ENCODE results near the gene PLCL1. TPM values are rescaled to one million over a fixed set of nuclear protein-coding genes. Genes with fewer than 3 reads are reported as not detected.

The PLCL1 gene
- total RNA-seq, 4 donors from 2014 or later = 6.6 to 10.8 (median 8.3) TPM

- no peak for TF ChIP-seq CTCF (IDR thresholded peaks at IDR 0.05; ENCODE audit: low read depth)
Measured at GRCh38 chr2:197784956-197785941, 19.1 kb upstream of the PLCL1 start, which contains the start of gene BOLL. TSS of gene BOLL (minus strand) at chr2:197785319. CDS start at chr2:197781850, 3,469 bp downstream.

DNA sequence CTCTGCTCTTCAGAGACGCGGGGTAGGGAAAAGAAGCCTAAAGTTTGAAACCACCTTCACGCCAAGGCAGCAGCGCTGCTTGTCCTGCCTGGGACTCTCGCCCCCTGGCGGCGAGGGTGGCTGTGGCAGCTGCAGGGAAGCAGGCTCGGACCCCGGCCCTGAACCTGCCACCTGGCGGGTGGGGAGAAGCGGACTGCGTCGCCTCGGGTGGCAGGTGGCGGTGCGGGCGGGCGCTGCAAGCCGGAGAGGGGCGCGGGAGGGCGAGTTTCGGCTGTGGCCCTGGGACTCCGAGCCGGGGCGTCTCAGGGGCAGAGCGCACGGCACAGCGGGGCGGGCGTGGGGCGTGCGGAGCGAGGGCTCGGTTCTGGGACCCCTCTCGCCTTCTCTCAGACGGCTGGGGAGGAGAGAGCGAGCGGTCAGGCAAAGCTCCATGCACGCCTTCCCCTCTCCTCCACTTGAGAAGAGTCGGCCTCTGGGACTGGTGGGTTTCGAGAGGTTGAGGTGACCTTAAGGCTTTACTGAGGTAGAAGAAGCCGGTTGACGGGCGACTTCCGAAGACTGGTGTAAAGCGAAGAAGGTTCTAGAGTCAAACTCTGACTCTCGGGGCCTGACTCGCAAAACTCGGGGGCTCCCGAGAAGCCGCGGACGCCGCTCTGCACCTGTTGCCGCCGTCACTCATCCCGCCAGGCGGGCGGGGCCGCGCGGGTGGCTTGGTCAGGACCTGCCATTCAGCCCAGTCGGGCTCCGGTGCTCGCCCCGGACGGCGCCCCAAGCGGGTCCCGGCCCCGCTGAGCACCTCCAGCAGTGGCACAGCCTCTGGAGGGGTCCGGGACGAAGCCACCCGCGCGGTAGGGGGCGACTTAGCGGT lies 18.1 kb upstream of the PLCL1 start:
- TF ChIP-seq CTCF (IDR thresholded peaks at IDR 0.05; ENCODE audit: low read depth) = no peak

GRCh38 chr2:197793456-197793855 lies 10.9 kb upstream of the PLCL1 start:
- TF ChIP-seq CTCF (IDR thresholded peaks at IDR 0.05; ENCODE audit: low read depth) = no peak

GRCh38 chr2:197795277-197795676 lies 9.1 kb upstream of the PLCL1 start:
- no peak for TF ChIP-seq CTCF (IDR thresholded peaks at IDR 0.05; ENCODE audit: low read depth)

DNA sequence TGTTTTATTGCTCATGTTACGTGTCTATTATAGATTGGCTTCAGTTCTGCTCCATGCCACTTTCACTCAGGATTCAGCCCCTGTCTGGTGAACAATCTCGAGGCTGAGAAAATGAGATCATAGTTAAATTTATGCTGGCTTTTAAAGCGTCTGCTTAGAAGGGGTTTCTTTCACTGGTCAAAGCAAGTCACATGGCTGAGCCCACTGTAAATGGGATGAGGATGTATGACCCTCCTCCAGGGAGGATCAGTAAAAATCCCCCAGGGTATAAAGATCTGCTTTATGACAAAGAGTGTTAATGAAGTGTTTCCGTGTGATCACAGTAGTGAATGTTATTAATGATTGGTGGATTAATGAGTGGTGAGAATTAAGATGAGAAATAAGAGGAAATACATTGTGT lies 6.2 kb upstream of the PLCL1 start:
- no peak for TF ChIP-seq CTCF (IDR thresholded peaks at IDR 0.05; ENCODE audit: low read depth)

DNA sequence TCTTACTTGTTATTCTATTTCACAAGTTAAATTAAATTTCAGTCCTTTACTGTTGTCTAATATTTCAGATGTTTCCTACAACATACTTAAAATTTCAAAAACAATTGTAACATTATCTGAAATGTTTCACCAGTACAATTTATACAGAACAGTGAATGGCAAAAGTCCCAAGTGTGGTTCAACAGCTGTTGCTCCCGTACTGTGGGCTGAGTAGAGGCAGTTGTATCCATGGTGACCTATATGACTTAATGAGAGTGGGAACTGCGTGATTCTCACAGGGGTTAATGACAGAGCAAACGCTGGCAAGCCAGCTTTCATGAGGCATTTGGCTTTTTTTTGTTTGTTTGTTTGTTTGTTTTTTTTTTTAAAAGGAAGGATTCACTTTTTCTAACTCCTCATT lies 5.3 kb upstream of the PLCL1 start:
- no peak for TF ChIP-seq CTCF (IDR thresholded peaks at IDR 0.05; ENCODE audit: low read depth)

DNA sequence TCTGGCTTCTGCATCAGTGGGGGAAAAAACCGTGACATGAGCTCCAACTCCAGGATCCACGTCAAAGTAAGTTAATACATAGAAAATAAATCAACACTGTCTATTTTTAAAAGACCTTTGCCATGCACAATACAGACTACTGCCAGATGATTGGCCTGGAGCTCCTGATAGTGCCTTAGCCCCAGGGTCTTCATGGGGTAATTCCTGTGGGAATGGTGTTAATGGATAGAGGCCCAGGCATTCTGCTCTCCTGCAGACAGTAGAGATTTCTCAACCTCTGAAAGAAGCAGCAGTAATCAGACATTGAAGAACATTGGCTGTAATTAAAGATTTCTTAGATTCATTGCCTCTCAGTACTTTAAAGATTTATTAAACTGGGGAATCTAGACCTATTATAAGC lies 4.3 kb upstream of the PLCL1 start:
- no peak for TF ChIP-seq CTCF (IDR thresholded peaks at IDR 0.05; ENCODE audit: low read depth)
